ENCODE results near the gene SURF1.
"Not testable (repeated sequence)": the region's sequence is repeated elsewhere in the genome, so short reads cannot be mapped to it uniquely, and the experiment has no call there.

Gene SURF1

GRCh38 chr9:133356391-133357091 is at the start of gene SURF1, which contains the start of gene SURF2:
SURF1 (minus strand) TSS chr9:133356487; CDS start chr9:133356453, 34 bp downstream.
SURF2 (plus strand) TSS chr9:133356550; CDS start chr9:133356593, 43 bp downstream.
- DNase-seq, result peak; percentile 81
- in situ Hi-C loops (cut with HindIII; ENCODE audit: low pct_ligation_motif_present, low pct_unique_long_range_greater_than_20kb, low sequenced_read_pairs), result no loop called here

GRCh38 chr9:133405508-133406438 is 49.5 kb upstream of the SURF1 start:
- in situ Hi-C loops (cut with HindIII; ENCODE audit: low pct_ligation_motif_present, low pct_unique_long_range_greater_than_20kb, low sequenced_read_pairs), result no loop called here
- DNase-seq, result no peak

GRCh38 chr9:133404454-133405002 is 48.2 kb upstream of the SURF1 start:
- no peak for DNase-seq
- in situ Hi-C loops (cut with HindIII; ENCODE audit: low pct_ligation_motif_present, low pct_unique_long_range_greater_than_20kb, low sequenced_read_pairs), result no loop called here

GRCh38 chr9:133403766-133404453 is 47.6 kb upstream of the SURF1 start:
- in situ Hi-C loops (cut with HindIII; ENCODE audit: low pct_ligation_motif_present, low pct_unique_long_range_greater_than_20kb, low sequenced_read_pairs), result no loop called here
- DNase-seq, result peak; percentile 10

GRCh38 chr9:133402689-133403088 is 46.4 kb upstream of the SURF1 start:
- no peak for DNase-seq
- in situ Hi-C loops (cut with HindIII; ENCODE audit: low pct_ligation_motif_present, low pct_unique_long_range_greater_than_20kb, low sequenced_read_pairs), result no loop called here

- in situ Hi-C loops (cut with HindIII; ENCODE audit: low pct_ligation_motif_present, low pct_unique_long_range_greater_than_20kb, low sequenced_read_pairs), result no loop called here
- DNase-seq, result no peak
Observed at GRCh38 chr9:133401588-133401987, 45.3 kb upstream of the SURF1 start.

GRCh38 chr9:133400292-133400691 is 44.0 kb upstream of the SURF1 start:
- no peak for DNase-seq
- in situ Hi-C loops (cut with HindIII; ENCODE audit: low pct_ligation_motif_present, low pct_unique_long_range_greater_than_20kb, low sequenced_read_pairs), result no loop called here

- in situ Hi-C loops (cut with HindIII; ENCODE audit: low pct_ligation_motif_present, low pct_unique_long_range_greater_than_20kb, low sequenced_read_pairs), result no loop called here
Observed at GRCh38 chr9:133397895-133398294, 41.6 kb upstream of the SURF1 start.

GRCh38 chr9:133397370-133397769 is 41.1 kb upstream of the SURF1 start:
- in situ Hi-C loops (cut with HindIII; ENCODE audit: low pct_ligation_motif_present, low pct_unique_long_range_greater_than_20kb, low sequenced_read_pairs), result no loop called here
- no peak for DNase-seq

More at GRCh38 chr9:133397895-133398294, 41.6 kb upstream of the SURF1 start:
- DNase-seq, result no peak

- peak; percentile 13 for DNase-seq
- in situ Hi-C loops (cut with HindIII; ENCODE audit: low pct_ligation_motif_present, low pct_unique_long_range_greater_than_20kb, low sequenced_read_pairs), result no loop called here
Observed at GRCh38 chr9:133396952-133397351, 40.7 kb upstream of the SURF1 start.

- in situ Hi-C loops (cut with HindIII; ENCODE audit: low pct_ligation_motif_present, low pct_unique_long_range_greater_than_20kb, low sequenced_read_pairs), result no loop called here
- DNase-seq, result no peak
Observed at GRCh38 chr9:133394687-133395271, 38.5 kb upstream of the SURF1 start.

- in situ Hi-C loops (cut with HindIII; ENCODE audit: low pct_ligation_motif_present, low pct_unique_long_range_greater_than_20kb, low sequenced_read_pairs), result no loop called here
- DNase-seq, result no peak
Observed at GRCh38 chr9:133393399-133393798, 37.1 kb upstream of the SURF1 start.

GRCh38 chr9:133392308-133392707 is 36.0 kb upstream of the SURF1 start:
- DNase-seq; in situ Hi-C loops (cut with HindIII; ENCODE audit: low pct_ligation_motif_present, low pct_unique_long_range_greater_than_20kb, low sequenced_read_pairs): not testable (repeated sequence)

- in situ Hi-C loops (cut with HindIII; ENCODE audit: low pct_ligation_motif_present, low pct_unique_long_range_greater_than_20kb, low sequenced_read_pairs); DNase-seq: not testable (repeated sequence)
Observed at GRCh38 chr9:133391449-133391848, 35.2 kb upstream of the SURF1 start.

GRCh38 chr9:133390713-133391112 is 34.4 kb upstream of the SURF1 start:
- DNase-seq, result no peak
- in situ Hi-C loops (cut with HindIII; ENCODE audit: low pct_ligation_motif_present, low pct_unique_long_range_greater_than_20kb, low sequenced_read_pairs), result no loop called here

GRCh38 chr9:133389562-133389961 is 33.3 kb upstream of the SURF1 start:
- in situ Hi-C loops (cut with HindIII; ENCODE audit: low pct_ligation_motif_present, low pct_unique_long_range_greater_than_20kb, low sequenced_read_pairs), result no loop called here
- DNase-seq, result no peak

GRCh38 chr9:133389025-133389557 is 32.8 kb upstream of the SURF1 start:
- no peak for DNase-seq
- in situ Hi-C loops (cut with HindIII; ENCODE audit: low pct_ligation_motif_present, low pct_unique_long_range_greater_than_20kb, low sequenced_read_pairs), result no loop called here

- in situ Hi-C loops (cut with HindIII; ENCODE audit: low pct_ligation_motif_present, low pct_unique_long_range_greater_than_20kb, low sequenced_read_pairs), result no loop called here
- no peak for DNase-seq
Observed at GRCh38 chr9:133387680-133388079, 31.4 kb upstream of the SURF1 start.

Data from ACHN (cell line).